ENCODE measurements around the gene HIBCH. TPM values are rescaled to one million over a fixed set of nuclear protein-coding genes. Genes with fewer than 3 reads are reported as not detected.

The HIBCH gene
- polyA plus RNA-seq, 1 of the 3 experiments (the other 2 are of a cell fraction): 8.4 TPM

GRCh38 chr2:190202018-190202417 is 117.6 kb downstream of the HIBCH start:
- H3F3A ChIP-seq (replicated peaks; ENCODE audit: insufficient read depth): no peaks in the 10 kb centered on the region
- no peak for DNase-seq
- H3K79me2 ChIP-seq (ENCODE audit: insufficient read depth): no peaks in the 10 kb centered on the region
- no peak overlapping the region for H3K4me2 ChIP-seq
- no peak overlapping the region for H2AFZ ChIP-seq (ENCODE audit: low read depth)
- no peaks in the 10 kb centered on the region for H3K9me3 ChIP-seq
- ChIA-PET POLR2A (no interaction called here), CTCF (no interaction called here)
- H3K27ac ChIP-seq (ENCODE audit: low read depth in 2 of 2, low read length in 1 of 2): no peak overlapping the region
- peaks cover 15 to 43% of the 10 kb centered on the region in 2 experiments for H3K36me3 ChIP-seq (replicated peaks in 1 of 2; ENCODE audit: control insufficient read depth in 1 of 2, insufficient read depth in 2 of 2, low read length in 1 of 2)
- no peak overlapping the region for H3K9ac ChIP-seq
- no peak overlapping the region for H3K4me3 ChIP-seq (ENCODE audit: low read depth in 2 of 2, low read length in 1 of 2)
- H3K27me3 ChIP-seq (ENCODE audit: insufficient read depth): no peaks in the 10 kb centered on the region
- H3K9me2 ChIP-seq: no peaks in the 10 kb centered on the region
- TF ChIP-seq MEF2A (IDR thresholded peaks at IDR 0.05; ENCODE audit: borderline replicate concordance, low read depth): no peak
- TF ChIP-seq ELF1 (IDR thresholded peaks at IDR 0.05): no peak
- TF ChIP-seq POLR2AphosphoS5 (IDR thresholded peaks at IDR 0.05; ENCODE audit: low read depth, low read length): no peak
- no peak for TF ChIP-seq TEAD4 (IDR thresholded peaks at IDR 0.05; ENCODE audit: borderline replicate concordance, insufficient read depth)
- no peaks in the 10 kb centered on the region for H3K4me1 ChIP-seq (ENCODE audit: control insufficient read depth in 1 of 2, insufficient read depth in 2 of 2, low read depth in 1 of 2, low read length in 1 of 2)
- no peaks in the 10 kb centered on the region for H4K20me1 ChIP-seq (ENCODE audit: insufficient read depth)

DNA sequence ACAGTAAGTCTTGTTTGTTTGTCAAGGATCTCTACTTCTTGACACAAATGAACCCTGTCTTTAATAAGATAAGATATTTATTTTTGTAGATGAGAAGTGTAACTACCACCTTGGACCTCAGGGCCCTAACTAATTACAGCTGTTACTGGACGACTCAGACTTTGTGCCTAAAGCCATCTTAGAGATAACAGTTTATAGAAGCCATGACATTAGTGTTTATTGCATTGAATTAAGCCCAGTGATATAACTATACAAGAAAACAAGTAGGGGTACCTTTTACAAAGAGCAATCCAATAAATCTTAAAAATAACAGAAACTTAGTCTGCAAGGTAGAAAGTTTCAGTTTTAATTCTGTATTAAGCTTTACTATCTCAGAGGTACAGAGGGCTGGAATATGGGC is 119.0 kb downstream of the HIBCH start:
- H3K27ac ChIP-seq (ENCODE audit: low read depth in 2 of 2, low read length in 1 of 2): no peak overlapping the region
- no peaks in the 10 kb centered on the region for H3K27me3 ChIP-seq (ENCODE audit: insufficient read depth)
- ChIA-PET CTCF (no interaction called here), POLR2A (no interaction called here)
- no peaks in the 10 kb centered on the region for H3K79me2 ChIP-seq (ENCODE audit: insufficient read depth)
- no peaks in the 10 kb centered on the region for H3K9me2 ChIP-seq
- TF ChIP-seq, protein P1, sequence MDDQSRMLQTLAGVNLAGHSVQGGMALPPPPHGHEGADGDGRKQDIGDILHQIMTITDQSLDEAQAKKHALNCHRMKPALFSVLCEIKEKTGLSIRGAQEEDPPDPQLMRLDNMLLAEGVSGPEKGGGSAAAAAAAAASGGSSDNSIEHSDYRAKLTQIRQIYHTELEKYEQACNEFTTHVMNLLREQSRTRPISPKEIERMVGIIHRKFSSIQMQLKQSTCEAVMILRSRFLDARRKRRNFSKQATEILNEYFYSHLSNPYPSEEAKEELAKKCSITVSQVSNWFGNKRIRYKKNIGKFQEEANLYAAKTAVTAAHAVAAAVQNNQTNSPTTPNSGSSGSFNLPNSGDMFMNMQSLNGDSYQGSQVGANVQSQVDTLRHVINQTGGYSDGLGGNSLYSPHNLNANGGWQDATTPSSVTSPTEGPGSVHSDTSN (IDR thresholded peaks at IDR 0.05): no peak
- TF ChIP-seq POLR2AphosphoS5 (IDR thresholded peaks at IDR 0.05; ENCODE audit: low read depth, low read length) (no peak), NRF1 (IDR thresholded peaks at IDR 0.05; ENCODE audit: low read depth, low read length) (no peak), SMC3 (IDR thresholded peaks at IDR 0.05; ENCODE audit: low read depth, low read length) (no peak), TEAD4 (IDR thresholded peaks at IDR 0.05; ENCODE audit: borderline replicate concordance, insufficient read depth) (no peak), FOSL2 (IDR thresholded peaks at IDR 0.05; ENCODE audit: borderline replicate concordance, low read depth) (no peak), RXRA (IDR thresholded peaks at IDR 0.05; ENCODE audit: borderline replicate concordance, low read depth) (no peak), RFX5 (IDR thresholded peaks at IDR 0.05; ENCODE audit: low read length) (no peak), FOXJ3 (CRISPR knock-in tag; IDR thresholded peaks at IDR 0.05) (no peak), TAF1 (IDR thresholded peaks at IDR 0.05; ENCODE audit: borderline replicate concordance, low read depth, low read length) (no peak), EP300 (IDR thresholded peaks at IDR 0.05; ENCODE audit: borderline replicate concordance in 1 of 2, low read depth in 1 of 2, low read length in 1 of 2) (no peak), USF1 (IDR thresholded peaks at IDR 0.05; ENCODE audit: borderline replicate concordance, low read depth) (no peak)
- TF ChIP-seq, protein P2, sequence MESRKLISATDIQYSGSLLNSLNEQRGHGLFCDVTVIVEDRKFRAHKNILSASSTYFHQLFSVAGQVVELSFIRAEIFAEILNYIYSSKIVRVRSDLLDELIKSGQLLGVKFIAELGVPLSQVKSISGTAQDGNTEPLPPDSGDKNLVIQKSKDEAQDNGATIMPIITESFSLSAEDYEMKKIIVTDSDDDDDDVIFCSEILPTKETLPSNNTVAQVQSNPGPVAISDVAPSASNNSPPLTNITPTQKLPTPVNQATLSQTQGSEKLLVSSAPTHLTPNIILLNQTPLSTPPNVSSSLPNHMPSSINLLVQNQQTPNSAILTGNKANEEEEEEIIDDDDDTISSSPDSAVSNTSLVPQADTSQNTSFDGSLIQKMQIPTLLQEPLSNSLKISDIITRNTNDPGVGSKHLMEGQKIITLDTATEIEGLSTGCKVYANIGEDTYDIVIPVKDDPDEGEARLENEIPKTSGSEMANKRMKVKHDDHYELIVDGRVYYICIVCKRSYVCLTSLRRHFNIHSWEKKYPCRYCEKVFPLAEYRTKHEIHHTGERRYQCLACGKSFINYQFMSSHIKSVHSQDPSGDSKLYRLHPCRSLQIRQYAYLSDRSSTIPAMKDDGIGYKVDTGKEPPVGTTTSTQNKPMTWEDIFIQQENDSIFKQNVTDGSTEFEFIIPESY (IDR thresholded peaks at IDR 0.05; ENCODE audit: borderline replicate concordance, low read depth): no peak
- no peaks in the 10 kb centered on the region for H3K4me1 ChIP-seq (ENCODE audit: control insufficient read depth in 1 of 2, insufficient read depth in 2 of 2, low read depth in 1 of 2, low read length in 1 of 2)
- no peaks in the 10 kb centered on the region for H3K9me3 ChIP-seq
- no peak overlapping the region for H3K4me3 ChIP-seq (ENCODE audit: low read depth in 2 of 2, low read length in 1 of 2)
- no peaks in the 10 kb centered on the region for H3F3A ChIP-seq (replicated peaks; ENCODE audit: insufficient read depth)
- H3K9ac ChIP-seq: no peak overlapping the region
- 70% methylated on average over 1 of the region's 1 CpG for WGBS (ENCODE audit: low lambda C conversion rate)
- H4K20me1 ChIP-seq (ENCODE audit: insufficient read depth): no peaks in the 10 kb centered on the region
- no peak overlapping the region for H3K4me2 ChIP-seq
- H2AFZ ChIP-seq (ENCODE audit: low read depth): no peak overlapping the region
- peaks cover 15 to 43% of the 10 kb centered on the region in 2 experiments for H3K36me3 ChIP-seq (replicated peaks in 1 of 2; ENCODE audit: control insufficient read depth in 1 of 2, insufficient read depth in 2 of 2, low read length in 1 of 2)
- no peak for DNase-seq

All from SK-N-SH (cell line).